Gastrocnemius medialis (tissue), 4 donors: ENCODE measurements around the gene AJM1. TPM values are rescaled to one million over a fixed set of nuclear protein-coding genes. Genes with fewer than 3 reads are reported as not detected.
"Not testable (repeated sequence)": the region's sequence is repeated elsewhere in the genome, so short reads cannot be mapped to it uniquely, and the experiment has no call there.

ENCODE experiments used
- ATAC-seq, 2 donors: fragments of 150-250 bp; one replicate each; pipeline ENCODE4 v1.9.1; 2016
- DNase-seq, 2 donors: peaks; one replicate each; pipeline ENCODE4 v3.0.0-alpha.2; 2019
- H3K27ac ChIP-seq, 4 donors: fragments of 200-600 bp; sonication (generic); 1 replicate in 1 of 4; 2 replicates in 3 of 4; pipeline ENCODE4 v1.5.1; 2016 to 2018; ENCODE audit warnings: mild to moderate bottlenecking in 2 of 4, moderate library complexity in 1 of 4
- H3K27me3 ChIP-seq, 3 donors: fragments of 200-600 bp; sonication (generic) in 2 of 3; 1 replicate in 1 of 3; 2 replicates in 2 of 3; pipeline versions ENCODE4 v1.5.1 to v1.6.0; 2016 to 2019; ENCODE audit warnings: mild to moderate bottlenecking in 1 of 3, moderate library complexity in 1 of 3
- H3K36me3 ChIP-seq, 2 donors: fragments of 200-600 bp; sonication (generic) in 1 of 2; one replicate each; pipeline ENCODE4 v1.5.1; 2017 to 2018
- H3K4me1 ChIP-seq, 2 donors: fragments of 200-600 bp; sonication (generic) in 1 of 2; one replicate each; pipeline ENCODE4 v1.5.1; 2016 to 2017; ENCODE audit warnings: mild to moderate bottlenecking in 2 of 2
- H3K4me3 ChIP-seq, 4 donors: fragments of 200-600 bp; sonication (generic) in 3 of 4; 1 replicate in 1 of 4; 2 replicates in 3 of 4; pipeline ENCODE4 v1.5.1; 2016 to 2019; ENCODE audit warnings: mild to moderate bottlenecking in 2 of 4
- H3K9me3 ChIP-seq, 3 donors: fragments of 200-600 bp; sonication (generic) in 2 of 3; 1 replicate in 1 of 3; 2 replicates in 2 of 3; pipeline ENCODE4 v1.5.1; 2016 to 2019
- POLR2A ChIP-seq, 2 donors: fragments of 450-650 bp; IDR thresholded peaks; one replicate each; pipeline ENCODE4 v1.6.1; 2017; ENCODE audit warnings: antibody characterized with exemption in 2 of 2, mild to moderate bottlenecking in 2 of 2, moderate library complexity in 2 of 2
- in situ Hi-C, 4 donors: fragments of 200-750 bp; cut with MboI; loops; one replicate each; pipeline versions ENCODE4 v1.15.0 to v1.8.0; 2017; ENCODE audit warnings: low sequenced_read_pairs in 4 of 4
- intact Hi-C: fragments of 100-400 bp; cut with DNase I; formaldehyde crosslinking; loops from one replicate; pipeline ENCODE4 v1.15.1; 2023; ENCODE audit warnings: low total_unique reads
- total RNA-seq, 4 donors: library from RNA; depleted of rRNA; stranded (reverse); fragments of >200 nt; gene quantifications; one replicate each; pipeline versions ENCODE4 v1.1.0 to v1.2.3, GENCODE V29; 2016
- TF ChIP-seq, protein P1 (sequence below), 5 experiments: fragments of 450-650 bp in 3 of 5; fragments of 200-600 bp in 2 of 5; sonication (generic) in 2 of 5; IDR thresholded peaks in 4 of 5; conservative IDR thresholded peaks in 1 of 5; 1 replicate in 4 of 5; 2 replicates in 1 of 5; pipeline ENCODE4 v1.5.1; 2016 to 2019; ENCODE audit warnings: antibody characterized with exemption in 5 of 5, mild to moderate bottlenecking in 3 of 5, moderate library complexity in 3 of 5

AJM1 gene
- total RNA-seq, 4 donors from 2014 or later, result 1.3 to 2.1 (median 1.6) TPM

DNA sequence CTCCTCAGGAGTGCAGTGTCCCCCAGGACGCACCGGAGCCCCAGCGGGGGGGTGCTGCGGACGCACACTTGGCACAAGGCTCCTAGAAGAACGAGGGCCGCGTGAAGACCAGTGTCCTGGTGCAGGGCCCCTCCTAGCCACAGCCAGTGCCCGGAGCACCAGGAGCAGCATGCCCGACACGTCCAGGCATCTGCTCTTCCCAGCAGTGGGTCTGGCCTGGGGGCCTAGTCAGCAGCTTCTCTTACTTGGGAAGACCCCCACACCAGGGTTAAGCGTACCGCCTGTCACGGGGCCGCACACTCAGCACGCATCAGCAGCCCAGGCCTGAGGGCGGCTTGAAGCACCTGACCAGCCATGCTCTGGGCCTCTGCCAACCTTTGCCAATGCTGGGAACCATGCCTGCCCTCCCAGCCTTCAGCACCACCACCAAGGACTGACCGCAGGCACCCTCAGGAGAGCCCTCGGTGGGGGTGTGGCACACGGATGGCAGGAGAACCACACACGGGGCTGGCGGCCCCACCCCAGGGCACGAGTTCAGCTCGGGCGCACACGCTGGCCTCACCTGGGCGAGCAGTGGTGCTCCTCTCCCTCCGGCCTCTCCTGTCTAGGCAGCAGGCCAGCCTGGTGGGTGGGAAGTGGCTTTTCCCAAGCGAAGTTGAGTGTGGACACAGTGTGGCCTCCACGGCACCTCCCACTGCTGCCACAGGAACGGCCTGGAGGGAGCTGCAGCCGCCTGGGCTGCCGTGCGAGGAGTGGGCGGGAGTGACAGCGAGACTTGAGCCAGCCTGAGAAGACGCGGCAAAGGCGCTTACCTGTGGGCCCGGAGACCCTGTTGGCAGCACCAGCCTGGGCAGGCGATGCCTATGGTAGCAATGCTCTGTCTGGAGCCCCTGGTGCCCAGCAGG lies 12.0 kb upstream of the AJM1 start:
- Histone ChIP-seq H3K27me3 (no peaks in the 10 kb centered on the region), H3K4me1 (peaks cover 0 to 4% of the 10 kb centered on the region in 2 donors), H3K27ac (no peak overlapping the region), H3K9me3 (no peaks in the 10 kb centered on the region), H3K4me3 (no peak overlapping the region), H3K36me3 (peaks cover 0 to 64% of the 10 kb centered on the region in 2 donors)
- in situ Hi-C loops (no loop called here), intact Hi-C loops (no loop called here)
- TF ChIP-seq, protein P1, sequence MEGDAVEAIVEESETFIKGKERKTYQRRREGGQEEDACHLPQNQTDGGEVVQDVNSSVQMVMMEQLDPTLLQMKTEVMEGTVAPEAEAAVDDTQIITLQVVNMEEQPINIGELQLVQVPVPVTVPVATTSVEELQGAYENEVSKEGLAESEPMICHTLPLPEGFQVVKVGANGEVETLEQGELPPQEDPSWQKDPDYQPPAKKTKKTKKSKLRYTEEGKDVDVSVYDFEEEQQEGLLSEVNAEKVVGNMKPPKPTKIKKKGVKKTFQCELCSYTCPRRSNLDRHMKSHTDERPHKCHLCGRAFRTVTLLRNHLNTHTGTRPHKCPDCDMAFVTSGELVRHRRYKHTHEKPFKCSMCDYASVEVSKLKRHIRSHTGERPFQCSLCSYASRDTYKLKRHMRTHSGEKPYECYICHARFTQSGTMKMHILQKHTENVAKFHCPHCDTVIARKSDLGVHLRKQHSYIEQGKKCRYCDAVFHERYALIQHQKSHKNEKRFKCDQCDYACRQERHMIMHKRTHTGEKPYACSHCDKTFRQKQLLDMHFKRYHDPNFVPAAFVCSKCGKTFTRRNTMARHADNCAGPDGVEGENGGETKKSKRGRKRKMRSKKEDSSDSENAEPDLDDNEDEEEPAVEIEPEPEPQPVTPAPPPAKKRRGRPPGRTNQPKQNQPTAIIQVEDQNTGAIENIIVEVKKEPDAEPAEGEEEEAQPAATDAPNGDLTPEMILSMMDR (IDR thresholded peaks at IDR 0.05 in 4 of 5, conservative IDR thresholded peaks at IDR 0.05 in 1 of 5), result no peak
- TF ChIP-seq POLR2A (IDR thresholded peaks at IDR 0.05), result no peak
- ATAC-seq (no peak), DNase-seq (no peak)

DNA sequence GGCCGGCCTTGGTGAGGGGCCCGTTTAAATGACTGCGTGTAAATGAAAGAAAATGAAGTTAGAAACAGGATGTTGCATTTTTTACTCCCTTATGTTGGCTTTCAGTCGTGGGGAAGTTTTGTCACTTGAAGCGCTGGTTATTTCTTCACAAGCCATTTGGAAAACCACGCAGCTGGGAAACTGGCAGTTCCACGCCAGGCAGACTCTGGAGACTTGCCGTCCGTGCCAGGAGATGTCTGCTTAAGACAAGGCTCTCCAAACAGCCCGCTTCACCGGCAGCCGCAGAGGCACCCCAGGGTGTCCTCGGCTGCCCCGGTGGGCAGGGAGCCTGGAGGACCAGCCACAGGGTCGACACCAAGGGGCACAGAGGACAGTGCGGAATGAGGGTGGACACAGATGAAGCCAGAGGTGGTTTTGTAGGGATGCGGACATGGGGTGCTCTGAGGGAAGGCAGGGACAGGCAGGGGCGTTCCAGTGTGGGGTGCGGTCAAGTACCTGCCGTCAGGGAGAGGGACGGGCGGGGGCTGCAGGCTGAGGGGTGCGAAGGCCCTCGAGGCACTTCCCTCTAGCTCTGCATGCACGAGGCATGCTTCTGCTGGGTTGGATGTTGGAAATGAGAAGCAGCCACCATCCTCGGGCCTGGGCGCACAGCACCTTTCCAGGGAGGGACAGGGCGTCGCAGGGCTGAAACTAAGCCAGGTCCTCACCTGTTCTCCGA lies 11.1 kb upstream of the AJM1 start:
- no peaks in the 10 kb centered on the region for H3K27me3 ChIP-seq
- H3K4me3 ChIP-seq, result no peak overlapping the region
- peaks cover 0 to 4% of the 10 kb centered on the region in 2 donors for H3K4me1 ChIP-seq
- no peak for TF ChIP-seq POLR2A (IDR thresholded peaks at IDR 0.05)
- TF ChIP-seq, protein P1 (IDR thresholded peaks at IDR 0.05 in 4 of 5, conservative IDR thresholded peaks at IDR 0.05 in 1 of 5), result no peak
- no peak overlapping the region for H3K27ac ChIP-seq
- in situ Hi-C loops, result no loop called here
- no peaks in the 10 kb centered on the region for H3K9me3 ChIP-seq
- ATAC-seq (no peak), DNase-seq (no peak)
- peaks cover 0 to 66% of the 10 kb centered on the region in 2 donors for H3K36me3 ChIP-seq
- intact Hi-C loops, result no loop called here

DNA sequence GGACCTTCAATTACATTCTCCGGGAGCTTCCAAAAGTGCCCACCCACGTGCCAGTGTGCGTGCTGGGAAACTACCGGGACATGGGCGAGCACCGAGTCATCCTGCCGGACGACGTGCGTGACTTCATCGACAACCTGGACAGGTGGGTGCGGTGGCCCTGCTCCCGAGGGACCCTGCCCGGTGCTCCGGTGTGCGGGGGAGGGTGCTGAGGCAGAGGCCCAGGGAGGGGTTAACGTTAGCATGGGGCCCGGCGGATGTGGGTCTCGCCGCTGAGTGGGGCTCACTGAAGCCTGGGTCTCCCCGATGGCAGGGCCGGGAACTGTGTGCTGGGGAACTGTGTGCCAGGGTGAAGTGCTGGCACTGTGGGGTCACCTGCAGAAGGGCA lies 10.6 kb upstream of the AJM1 start:
- H3K27ac ChIP-seq, result peak overlapping the region in 1 of 4 donors; percentile 69
- H3K4me3 ChIP-seq, result no peak overlapping the region
- H3K4me1 ChIP-seq, result peaks cover 0 to 4% of the 10 kb centered on the region in 2 donors
- ATAC-seq, result no peak
- intact Hi-C loops (no loop called here), in situ Hi-C loops (no loop called here)
- no peak for DNase-seq
- no peaks in the 10 kb centered on the region for H3K27me3 ChIP-seq
- no peaks in the 10 kb centered on the region for H3K9me3 ChIP-seq
- H3K36me3 ChIP-seq, result peaks cover 0 to 60% of the 10 kb centered on the region in 2 donors
- TF ChIP-seq, protein P1 (IDR thresholded peaks at IDR 0.05 in 4 of 5, conservative IDR thresholded peaks at IDR 0.05 in 1 of 5), result no peak
- TF ChIP-seq POLR2A (IDR thresholded peaks at IDR 0.05), result no peak

DNA sequence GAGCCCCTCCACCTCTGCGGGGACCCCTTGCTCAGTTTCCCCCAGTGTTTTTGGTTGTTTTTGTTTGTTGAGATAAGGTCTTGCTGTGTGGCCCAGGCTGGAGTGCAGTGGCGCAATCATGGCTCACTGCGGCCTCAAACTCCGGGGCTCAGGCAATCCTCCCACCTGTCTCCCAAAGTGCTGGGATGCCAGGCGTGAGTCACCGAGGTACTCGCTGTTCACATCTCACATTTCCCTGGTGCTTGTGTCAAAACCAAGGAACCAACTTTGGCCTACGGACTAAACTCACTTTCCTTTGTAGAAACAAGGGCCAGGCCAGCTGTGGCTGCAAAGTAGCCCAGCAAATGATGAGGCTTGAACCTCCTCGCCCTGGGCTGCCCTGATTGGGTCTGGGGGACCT lies 9.7 kb upstream of the AJM1 start:
- TF ChIP-seq, protein P1 (IDR thresholded peaks at IDR 0.05 in 4 of 5, conservative IDR thresholded peaks at IDR 0.05 in 1 of 5), result no peak
- no peak for TF ChIP-seq POLR2A (IDR thresholded peaks at IDR 0.05)
- ATAC-seq (peak; percentile 89 to 94), DNase-seq (peak; percentile 52 to 81)
- no peaks in the 10 kb centered on the region for H3K27me3 ChIP-seq
- in situ Hi-C loops (no loop called here), intact Hi-C loops (no loop called here)
- peaks cover 0 to 4% of the 10 kb centered on the region in 2 donors for H3K4me1 ChIP-seq
- H3K9me3 ChIP-seq, result no peaks in the 10 kb centered on the region
- H3K27ac ChIP-seq, result peak overlapping the region; percentile 59 to 74 (median 66)
- peaks cover 0 to 54% of the 10 kb centered on the region in 2 donors for H3K36me3 ChIP-seq
- H3K4me3 ChIP-seq, result no peak overlapping the region

DNA sequence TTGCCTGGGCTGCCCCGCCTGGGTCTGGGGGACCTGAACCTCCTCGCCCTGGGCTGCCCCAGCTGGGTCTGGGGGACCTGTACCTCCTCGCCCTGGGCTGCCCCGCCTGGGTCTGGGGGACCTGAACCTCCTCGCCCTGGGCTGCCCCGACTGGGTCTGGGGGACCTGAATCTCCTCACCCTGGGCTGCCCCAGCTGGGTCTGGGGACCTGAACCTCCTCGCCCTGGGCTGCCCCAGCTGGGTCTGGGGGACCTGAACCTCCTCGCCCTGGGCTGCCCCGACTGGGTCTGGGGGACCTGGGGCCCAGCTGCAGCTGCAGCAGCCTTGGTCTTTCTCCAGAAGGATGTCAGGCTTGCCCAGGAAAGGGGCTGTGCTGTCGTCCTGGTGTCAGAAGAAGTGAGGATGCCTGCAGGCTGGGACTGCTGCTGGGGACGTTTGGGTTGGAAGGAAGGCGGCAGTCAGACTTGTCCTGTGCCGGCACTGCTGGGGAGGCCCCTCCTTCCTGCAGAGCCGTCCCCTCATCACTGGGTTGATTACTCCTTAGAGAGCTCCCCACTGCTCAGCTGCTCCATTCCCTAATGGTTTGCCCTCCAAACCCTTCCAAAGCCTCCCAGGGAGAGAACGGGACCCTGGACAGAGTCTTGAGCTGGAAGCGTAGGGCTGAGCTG lies 8.8 kb upstream of the AJM1 start:
- H3K4me1 ChIP-seq, DNase-seq, H3K27me3 ChIP-seq, intact Hi-C loops, ATAC-seq, H3K9me3 ChIP-seq, in situ Hi-C loops, H3K4me3 ChIP-seq: not testable (repeated sequence)
- peak overlapping the region in 3 of 4 donors; percentile 59 to 74 (median 74) for H3K27ac ChIP-seq
- H3K36me3 ChIP-seq, result peaks cover 0 to 53% of the 10 kb centered on the region in 2 donors
